Effector memory CD4-positive, alpha-beta T cell (primary cell): ENCODE data around the gene RRH.
"Not testable (repeated sequence)": the region's sequence is repeated elsewhere in the genome, so short reads cannot be mapped to it uniquely, and the experiment has no call there.

Experiments
- DNase-seq, 3 donors: peaks; one replicate each; pipeline ENCODE4 v3.0.0-alpha.2; 2020
- H3K27ac ChIP-seq: 2 replicates; pipeline ENCODE4 v1.7.0; 2013; ENCODE audit warnings: mild to moderate bottlenecking, low read length, moderate library complexity; ENCODE audit not compliant: insufficient read depth, poor library complexity, severe bottlenecking
- H3K27me3 ChIP-seq: replicated peaks from 2 replicates; pipeline ENCODE4 v1.7.0; 2013; ENCODE audit warnings: mild to moderate bottlenecking, low read length; ENCODE audit not compliant: insufficient read depth, control insufficient read depth, poor library complexity, severe bottlenecking
- H3K36me3 ChIP-seq: 2 replicates; pipeline ENCODE4 v1.7.0; 2013; ENCODE audit warnings: mild to moderate bottlenecking, low read length, moderate library complexity; ENCODE audit not compliant: control insufficient read depth, insufficient read depth
- H3K4me1 ChIP-seq: 2 replicates; pipeline ENCODE4 v1.7.0; 2013; ENCODE audit warnings: low read length, mild to moderate bottlenecking; ENCODE audit not compliant: control insufficient read depth, insufficient read depth, poor library complexity, severe bottlenecking
- H3K4me3 ChIP-seq: 2 replicates; pipeline ENCODE4 v1.7.0; 2013; ENCODE audit warnings: low read length, low read depth, mild to moderate bottlenecking; ENCODE audit not compliant: insufficient read depth, poor library complexity, severe bottlenecking
- H3K9me3 ChIP-seq: 2 replicates; pipeline ENCODE4 v1.7.0; 2013; ENCODE audit warnings: mild to moderate bottlenecking, low read length, moderate library complexity; ENCODE audit not compliant: control insufficient read depth
- total RNA-seq, 3 donors: gene quantifications; one replicate each; lab custom pipeline; 2026; lab: John Stamatoyannopoulos, UW

The RRH gene
- total RNA-seq: 0 to 0.44 (median 0.39) reads per million in 3 donors

DNA sequence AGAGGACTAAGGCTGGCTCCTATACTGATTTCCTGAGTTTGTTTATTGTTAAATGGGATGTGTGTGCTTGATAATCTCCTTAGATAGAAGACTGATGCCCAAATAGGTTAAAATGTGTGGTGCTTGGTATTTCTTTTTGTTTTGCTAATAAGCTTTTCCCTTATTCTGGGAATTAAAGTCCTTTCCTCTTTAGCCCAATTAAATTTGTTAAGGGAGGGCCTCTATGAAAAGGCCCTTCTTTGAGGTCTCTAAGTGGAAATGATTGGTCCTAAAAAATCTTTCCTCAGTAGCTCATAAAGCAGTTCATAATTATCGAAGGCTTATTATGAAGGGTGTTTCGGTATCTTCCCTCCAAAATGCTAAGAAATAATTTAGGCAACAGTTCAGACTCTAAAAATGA, at the start of gene RRH:
RRH (plus strand) TSS at position 301 of the 400 bp plus-strand sequence; CDS start at position 357, 56 bp downstream.
- no peak for DNase-seq
- H3K36me3 ChIP-seq: peaks cover 18% of the 10 kb centered on the region
- no peaks in the 10 kb centered on the region for H3K27me3 ChIP-seq
- H3K4me1 ChIP-seq: no peaks in the 10 kb centered on the region
- no peak within 1 kb of the TSS for H3K27ac ChIP-seq
- H3K9me3 ChIP-seq: no peaks in the 10 kb centered on the region
- H3K4me3 ChIP-seq: no peak within 1 kb of the TSS

DNA sequence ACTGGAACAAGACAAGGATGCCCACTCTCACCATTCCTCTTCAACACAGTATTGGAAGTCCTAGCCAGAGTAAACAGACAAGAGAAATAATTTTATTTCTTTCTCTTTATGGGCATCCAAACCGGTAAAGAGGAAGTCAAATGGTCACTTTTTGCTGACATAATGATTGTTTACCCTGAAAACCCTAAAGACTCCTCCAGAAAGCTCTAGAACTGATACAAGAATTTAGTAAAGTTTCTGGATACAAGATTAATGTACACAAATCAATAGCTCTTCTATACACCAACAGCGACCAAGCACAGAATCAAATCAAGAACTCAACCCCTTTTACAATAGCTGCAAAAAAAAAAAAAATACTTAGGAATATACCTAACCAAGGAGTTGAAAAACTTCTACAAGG, 45.7 kb upstream of the RRH start:
- H3K9me3 ChIP-seq, DNase-seq, H3K27ac ChIP-seq, H3K36me3 ChIP-seq, H3K27me3 ChIP-seq, H3K4me1 ChIP-seq, H3K4me3 ChIP-seq: not testable (repeated sequence)

DNA sequence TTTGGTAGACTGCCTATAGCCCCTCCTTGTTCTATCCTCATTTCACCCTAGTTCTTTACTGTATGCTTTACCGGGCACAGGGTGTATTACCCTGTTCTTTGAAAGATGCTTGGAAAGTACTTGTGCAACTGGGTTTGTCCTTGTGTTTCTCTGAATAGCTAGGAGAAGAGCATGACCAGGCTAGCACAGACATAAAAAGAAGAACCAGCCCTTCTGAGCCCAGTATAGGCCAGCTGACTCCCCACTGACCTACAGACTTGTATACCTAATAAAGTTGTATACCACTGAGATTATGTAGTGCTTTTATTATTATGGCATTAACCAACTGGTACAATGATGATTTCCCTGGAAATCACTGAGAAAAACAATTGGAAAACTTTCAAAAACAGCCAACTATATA, 40.9 kb upstream of the RRH start:
- Histone ChIP-seq H3K27ac (no peak overlapping the region), H3K36me3 (no peaks in the 10 kb centered on the region), H3K4me3 (no peak overlapping the region), H3K4me1 (no peaks in the 10 kb centered on the region), H3K27me3 (no peaks in the 10 kb centered on the region), H3K9me3 (no peaks in the 10 kb centered on the region)
- DNase-seq: no peak

GRCh38 chr4:109787807-109788206, 40.0 kb upstream of the RRH start:
- DNase-seq: no peak
- Histone ChIP-seq H3K36me3 (no peaks in the 10 kb centered on the region), H3K4me1 (no peaks in the 10 kb centered on the region), H3K4me3 (no peak overlapping the region), H3K27me3 (no peaks in the 10 kb centered on the region), H3K9me3 (no peaks in the 10 kb centered on the region), H3K27ac (no peak overlapping the region)

DNA sequence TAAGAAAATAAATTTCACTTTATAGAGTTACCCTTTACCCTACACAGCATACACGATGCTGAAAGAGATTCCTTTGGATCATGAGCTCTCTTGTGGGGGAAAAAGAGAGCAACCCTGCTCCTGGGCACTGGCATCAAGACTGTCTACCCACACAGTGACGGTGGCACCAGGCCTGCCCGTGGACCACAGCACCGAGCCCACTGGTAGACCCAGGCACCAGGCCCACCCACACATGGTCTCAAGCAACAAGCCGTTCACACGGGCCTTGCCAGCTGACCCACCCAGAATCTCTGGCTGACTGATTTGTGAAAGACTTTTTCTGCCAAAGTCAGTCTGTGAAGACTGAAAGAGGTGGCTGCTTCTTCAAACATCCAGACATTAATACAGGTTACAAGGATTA, 32.7 kb upstream of the RRH start:
- DNase-seq: no peak
- Histone ChIP-seq H3K27me3 (no peaks in the 10 kb centered on the region), H3K36me3 (no peaks in the 10 kb centered on the region), H3K4me1 (no peaks in the 10 kb centered on the region), H3K4me3 (no peak overlapping the region), H3K9me3 (peaks cover 4% of the 10 kb centered on the region), H3K27ac (no peak overlapping the region)

- Histone ChIP-seq H3K4me1 (no peaks in the 10 kb centered on the region), H3K36me3 (no peaks in the 10 kb centered on the region), H3K27ac (no peak overlapping the region), H3K4me3 (no peak overlapping the region), H3K9me3 (peaks cover 4% of the 10 kb centered on the region), H3K27me3 (no peaks in the 10 kb centered on the region)
- no peak for DNase-seq
These were observed 28.9 kb upstream of the RRH start for GRCh38 chr4:109798866-109799265.

GRCh38 chr4:109801099-109801789, 26.5 kb upstream of the RRH start:
- no peaks in the 10 kb centered on the region for H3K27me3 ChIP-seq
- H3K27ac ChIP-seq: no peak overlapping the region
- H3K4me3 ChIP-seq: no peak overlapping the region
- H3K36me3 ChIP-seq: no peaks in the 10 kb centered on the region
- no peaks in the 10 kb centered on the region for H3K4me1 ChIP-seq
- no peaks in the 10 kb centered on the region for H3K9me3 ChIP-seq
- DNase-seq: no peak

GRCh38 chr4:109801895-109802319, 25.9 kb upstream of the RRH start, which contains the start of gene CFI:
Gene CFI, minus strand, starts transcription at chr4:109801999. Its CDS starts 28 bp downstream, at chr4:109801971.
- Histone ChIP-seq H3K4me3 (no peak within 1 kb of the TSS), H3K9me3 (no peaks in the 10 kb centered on the region), H3K27me3 (no peaks in the 10 kb centered on the region), H3K27ac (no peak within 1 kb of the TSS), H3K4me1 (no peaks in the 10 kb centered on the region), H3K36me3 (no peaks in the 10 kb centered on the region)
- no peak for DNase-seq

DNA sequence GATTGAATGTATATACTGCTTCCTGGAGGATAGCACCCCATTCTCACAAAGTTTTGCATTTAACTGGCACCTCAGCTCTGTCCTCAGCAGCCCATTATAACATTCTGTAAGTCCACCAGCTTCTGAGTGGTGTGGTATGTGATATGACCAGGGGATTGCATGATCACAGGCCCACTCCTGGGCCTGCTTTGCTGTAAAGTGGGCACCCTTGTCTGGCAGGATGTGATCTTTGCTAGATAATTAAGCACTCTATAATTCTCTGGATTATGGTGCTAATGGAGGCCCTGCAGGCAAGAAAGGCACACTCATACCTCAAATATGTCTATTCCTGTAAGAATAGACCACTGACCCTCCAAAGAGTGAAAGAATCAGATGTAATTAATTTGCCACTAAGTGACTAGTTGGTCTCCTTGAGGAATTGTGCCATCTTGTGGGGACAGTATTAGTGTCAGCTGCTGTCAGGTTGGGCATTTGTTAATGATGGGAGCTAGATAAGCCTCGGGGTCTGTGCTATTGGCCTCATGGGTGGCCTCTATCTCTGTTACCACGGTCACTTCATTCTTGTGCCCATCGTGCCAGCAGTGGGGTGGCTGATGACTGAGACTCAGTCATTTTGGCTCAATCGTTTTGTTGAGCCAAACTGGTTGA, 23.7 kb upstream of the RRH start:
- Histone ChIP-seq H3K4me3 (no peak overlapping the region), H3K9me3 (no peaks in the 10 kb centered on the region), H3K36me3 (no peaks in the 10 kb centered on the region), H3K27ac (no peak overlapping the region), H3K4me1 (no peaks in the 10 kb centered on the region), H3K27me3 (no peaks in the 10 kb centered on the region)
- DNase-seq: no peak

GRCh38 chr4:109809655-109810054, 18.1 kb upstream of the RRH start:
- Histone ChIP-seq H3K27me3 (no peaks in the 10 kb centered on the region), H3K36me3 (no peaks in the 10 kb centered on the region), H3K27ac (no peak overlapping the region), H3K4me1 (no peaks in the 10 kb centered on the region), H3K4me3 (no peak overlapping the region), H3K9me3 (no peaks in the 10 kb centered on the region)
- no peak for DNase-seq
